Type B pancreatic cell (in vitro differentiated cells): ENCODE measurements around the gene CNTN4. TPM values are rescaled to one million over a fixed set of nuclear protein-coding genes. Genes with fewer than 3 reads are reported as not detected.

Experiments used
- DNase-seq: peaks from one replicate; pipeline ENCODE4 v3.0.0; 2021; ENCODE audit warnings: mixed read lengths; ENCODE audit not compliant: unreplicated experiment; ENCODE audit errors: extremely low spot score
- H3K27ac Mint-ChIP-seq: 2 replicates; pipeline ENCODE4 v1.8.0; 2021; ENCODE audit warnings: mild to moderate bottlenecking, mixed read lengths
- H3K27me3 Mint-ChIP-seq: 2 replicates; pipeline ENCODE4 v1.8.0; 2021; ENCODE audit warnings: mixed read lengths
- H3K36me3 Mint-ChIP-seq: 2 replicates; pipeline ENCODE4 v1.8.0; 2021; ENCODE audit warnings: mixed read lengths
- H3K4me1 Mint-ChIP-seq: one replicate; pipeline ENCODE4 v1.8.0; 2021; ENCODE audit warnings: mixed read lengths; ENCODE audit not compliant: unreplicated experiment
- H3K4me3 Mint-ChIP-seq: 2 replicates; pipeline ENCODE4 v1.8.0; 2021; ENCODE audit warnings: mild to moderate bottlenecking, mixed read lengths
- H3K9me3 Mint-ChIP-seq: 2 replicates; pipeline ENCODE4 v1.8.0; 2021; ENCODE audit warnings: mixed read lengths
- CTCF ChIP-seq: fragments of 200-600 bp; sonication (generic); conservative IDR thresholded peaks from 2 replicates; pipeline ENCODE4 v1.5.0; 2021; ENCODE audit warnings: antibody characterized with exemption, mild to moderate bottlenecking
- total RNA-seq: library from RNA; stranded (reverse); gene quantifications from 2 replicates; pipeline ENCODE4 v1.2.1, GENCODE V29; 2021; ENCODE audit warnings: low replicate concordance

Gene CNTN4
- total RNA-seq, 1 donor from 2014 or later, result 29.7 TPM

GRCh38 chr3:3020209-3020608 lies 921.5 kb downstream of the CNTN4 start:
- Mint-ChIP-seq H3K27me3 (no peaks in the 10 kb centered on the region), H3K9me3 (no peaks in the 10 kb centered on the region), H3K4me1 (peaks cover 15% of the 10 kb centered on the region), H3K27ac (no peak overlapping the region), H3K4me3 (no peak overlapping the region), H3K36me3 (no peaks in the 10 kb centered on the region)
- no peak for TF ChIP-seq CTCF
- DNase-seq, result no peak

DNA sequence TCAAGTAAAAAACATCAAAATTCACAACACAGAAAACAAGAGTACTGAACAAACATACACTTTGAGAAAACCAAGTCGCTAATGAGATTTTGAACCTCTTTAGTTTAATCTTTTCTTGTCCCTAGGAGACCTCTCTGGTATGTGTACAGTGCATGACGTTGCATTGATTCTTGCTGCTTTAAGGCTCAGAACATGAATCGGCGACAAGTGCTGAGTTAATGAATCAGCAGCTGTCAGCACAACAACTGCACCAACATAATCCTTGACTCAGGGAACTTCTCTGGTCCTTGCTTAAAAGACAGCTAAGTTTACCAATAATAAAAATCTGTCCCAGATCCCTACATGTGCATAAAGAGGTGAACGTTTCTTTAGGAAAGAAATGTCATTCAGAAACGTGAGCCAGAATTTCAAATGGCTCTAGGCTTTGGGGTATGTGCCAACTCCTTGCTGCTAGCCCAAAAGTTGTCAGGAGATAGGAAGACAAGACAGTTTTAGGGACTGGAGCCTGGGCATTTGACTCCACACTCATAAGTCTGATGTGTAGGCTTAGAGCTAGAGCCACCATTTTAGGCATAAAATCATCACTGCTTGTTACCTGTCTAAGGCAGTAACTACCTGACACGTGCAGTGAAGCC lies 924.6 kb downstream of the CNTN4 start:
- Mint-ChIP-seq H3K36me3 (no peaks in the 10 kb centered on the region), H3K4me3 (no peak overlapping the region), H3K27ac (no peak overlapping the region), H3K4me1 (peaks cover 10% of the 10 kb centered on the region), H3K9me3 (no peaks in the 10 kb centered on the region), H3K27me3 (no peaks in the 10 kb centered on the region)
- DNase-seq, result no peak
- no peak for TF ChIP-seq CTCF

- Mint-ChIP-seq H3K27ac (no peak overlapping the region), H3K4me3 (no peak overlapping the region), H3K4me1 (peaks cover 7% of the 10 kb centered on the region), H3K9me3 (no peaks in the 10 kb centered on the region), H3K36me3 (no peaks in the 10 kb centered on the region), H3K27me3 (no peaks in the 10 kb centered on the region)
- DNase-seq, result no peak
- no peak for TF ChIP-seq CTCF
Measured at GRCh38 chr3:3027976-3028567, 929.4 kb downstream of the CNTN4 start.

GRCh38 chr3:3031326-3031725 lies 932.7 kb downstream of the CNTN4 start:
- DNase-seq, result no peak
- Mint-ChIP-seq H3K27me3 (no peaks in the 10 kb centered on the region), H3K9me3 (no peaks in the 10 kb centered on the region), H3K4me1 (peaks cover 3% of the 10 kb centered on the region), H3K27ac (no peak overlapping the region), H3K36me3 (no peaks in the 10 kb centered on the region), H3K4me3 (no peak overlapping the region)
- no peak for TF ChIP-seq CTCF

GRCh38 chr3:3037156-3037555 lies 938.5 kb downstream of the CNTN4 start:
- Mint-ChIP-seq H3K36me3 (peaks cover 16% of the 10 kb centered on the region), H3K27ac (no peak overlapping the region), H3K27me3 (no peaks in the 10 kb centered on the region), H3K9me3 (no peaks in the 10 kb centered on the region), H3K4me3 (no peak overlapping the region), H3K4me1 (peaks cover 14% of the 10 kb centered on the region)
- no peak for DNase-seq
- TF ChIP-seq CTCF, result no peak
